ENCODE measurements around the gene CUX1.

GRCh38 chr7:101829374-101829773 is 11.9 kb downstream of the CUX1 start:
- TF ChIP-seq ZNF521 (tag by site-specific recombination; IDR thresholded peaks at IDR 0.05) (no peak), CTCF (tag by site-specific recombination; IDR thresholded peaks at IDR 0.05) (no peak), ZNF140 (tag by site-specific recombination; IDR thresholded peaks at IDR 0.05) (no peak), ZNF626 (tag by site-specific recombination; IDR thresholded peaks at IDR 0.05) (no peak), GFI1B (tag by site-specific recombination; IDR thresholded peaks at IDR 0.05) (no peak), ZNF423 (tag by site-specific recombination; IDR thresholded peaks at IDR 0.05) (no peak)
